Mesenchymal stem cell (in vitro differentiated cells and primary cell): ENCODE results near the gene OGN.

Experiments
- DNase-seq: peaks from one replicate; pipeline ENCODE4 v3.0.0-alpha.2; 2013
- H2AFZ ChIP-seq: one replicate; pipeline ENCODE4 v1.6.1; 2013; ENCODE audit warnings: low read depth, mild to moderate bottlenecking, control low read depth, inconsistent platforms, low read length, moderate library complexity
- H2AK5ac ChIP-seq: 2 replicates; pipeline ENCODE4 v1.6.1; 2013; ENCODE audit warnings: low read length, moderate library complexity, mild to moderate bottlenecking, inconsistent platforms; ENCODE audit not compliant: severe bottlenecking
- H2BK120ac ChIP-seq: one replicate; pipeline ENCODE4 v1.6.1; 2013; ENCODE audit warnings: low read depth, mild to moderate bottlenecking, inconsistent platforms, low read length, moderate library complexity
- H2BK12ac ChIP-seq, 2 experiments: one replicate each; pipeline ENCODE4 v1.6.1; 2013; ENCODE audit warnings: inconsistent platforms in 2 of 2, low read length in 2 of 2, mild to moderate bottlenecking in 2 of 2, moderate library complexity in 2 of 2, control low read depth in 1 of 2
- H2BK15ac ChIP-seq: one replicate; pipeline ENCODE4 v1.6.1; 2013; ENCODE audit warnings: mild to moderate bottlenecking, low read depth, inconsistent platforms; ENCODE audit not compliant: poor library complexity, severe bottlenecking
- H2BK5ac ChIP-seq: 2 replicates; pipeline ENCODE4 v1.6.1; 2013; ENCODE audit warnings: low read depth, mild to moderate bottlenecking, low read length, control low read depth, inconsistent platforms; ENCODE audit not compliant: poor library complexity, severe bottlenecking
- H3K14ac ChIP-seq, 2 experiments: one replicate each; pipeline ENCODE4 v1.6.1; 2013; ENCODE audit warnings: inconsistent platforms in 2 of 2, low read length in 2 of 2, control low read depth in 1 of 2, mild to moderate bottlenecking in 1 of 2, moderate library complexity in 1 of 2
- H3K18ac ChIP-seq, 2 experiments: one replicate each; pipeline ENCODE4 v1.6.1; 2013; ENCODE audit warnings: inconsistent platforms in 2 of 2, low read length in 2 of 2, control low read depth in 1 of 2, low read depth in 1 of 2, mild to moderate bottlenecking in 1 of 2
- H3K23ac ChIP-seq, 2 experiments: one replicate each; pipeline ENCODE4 v1.6.1; 2013; ENCODE audit warnings: inconsistent platforms in 2 of 2, low read length in 2 of 2, mild to moderate bottlenecking in 2 of 2, moderate library complexity in 2 of 2, control low read depth in 1 of 2
- H3K27ac ChIP-seq: 2 replicates; pipeline ENCODE4 v1.5.1; 2013; ENCODE audit warnings: mild to moderate bottlenecking, moderate library complexity, low read length, control low read depth, inconsistent platforms; ENCODE audit not compliant: poor library complexity, severe bottlenecking
- H3K27me3 ChIP-seq, 2 experiments: 2 replicates each; pipeline versions ENCODE4 v1.6.1 to v1.7.0; 2013; ENCODE audit warnings: low read length in 2 of 2, mild to moderate bottlenecking in 2 of 2, moderate library complexity in 2 of 2, control low read depth in 1 of 2, inconsistent platforms in 1 of 2; ENCODE audit not compliant: control insufficient read depth in 1 of 2, insufficient read depth in 1 of 2
- H3K36me3 ChIP-seq, 2 experiments: 2 replicates each; pipeline versions ENCODE4 v1.6.1 to v1.7.0; 2013; ENCODE audit warnings: low read length in 2 of 2, control low read depth in 1 of 2, inconsistent platforms in 1 of 2, low read depth in 1 of 2, mild to moderate bottlenecking in 1 of 2; ENCODE audit not compliant: insufficient read depth in 2 of 2, control insufficient read depth in 1 of 2
- H3K4ac ChIP-seq, 2 experiments: one replicate each; pipeline ENCODE4 v1.6.1; 2013; ENCODE audit warnings: inconsistent platforms in 2 of 2, low read length in 2 of 2, mild to moderate bottlenecking in 2 of 2, moderate library complexity in 2 of 2, control low read depth in 1 of 2, low read depth in 1 of 2
- H3K4me1 ChIP-seq: 2 replicates; pipeline ENCODE4 v1.6.1; 2013; ENCODE audit warnings: low read depth, low read length, control low read depth; ENCODE audit not compliant: control insufficient read depth, insufficient read depth
- H3K4me2 ChIP-seq: 2 replicates; pipeline ENCODE4 v1.6.1; 2013; ENCODE audit warnings: low read length, mild to moderate bottlenecking, inconsistent platforms; ENCODE audit not compliant: poor library complexity, severe bottlenecking
- H3K4me3 ChIP-seq, 2 experiments: 2 replicates each; pipeline versions ENCODE4 v1.5.1 to v1.7.0; 2013; ENCODE audit warnings: low read length in 2 of 2, mild to moderate bottlenecking in 2 of 2, control low read depth in 1 of 2, low read depth in 1 of 2; ENCODE audit not compliant: insufficient read depth in 1 of 2
- H3K79me1 ChIP-seq: replicated peaks from 2 replicates; pipeline ENCODE4 v1.6.1; 2013; ENCODE audit warnings: mild to moderate bottlenecking, control low read depth, low read length, inconsistent platforms; ENCODE audit not compliant: poor library complexity, severe bottlenecking
- H3K9ac ChIP-seq: 2 replicates; pipeline ENCODE4 v1.7.0; 2013; ENCODE audit warnings: mild to moderate bottlenecking, low read length, moderate library complexity
- H3K9me3 ChIP-seq: 2 replicates; pipeline ENCODE4 v1.7.0; 2013; ENCODE audit warnings: mild to moderate bottlenecking, low read length; ENCODE audit not compliant: control insufficient read depth
- H4K8ac ChIP-seq: one replicate; pipeline ENCODE4 v1.6.1; 2013; ENCODE audit warnings: inconsistent platforms, mild to moderate bottlenecking, low read length, moderate library complexity
- H4K91ac ChIP-seq: one replicate; pipeline ENCODE4 v1.6.1; 2013; ENCODE audit warnings: mild to moderate bottlenecking, low read length, inconsistent platforms
- WGBS: methylation state at CpG from one replicate; pipeline ENCODE4 v1.1.7; 2013; ENCODE audit warnings: mixed read lengths; 5-methylcytosine and 5-hydroxymethylcytosine counted together

Gene OGN

GRCh38 chr9:92350740-92351133 is 53.6 kb downstream of the OGN start:
- H3K4me3 ChIP-seq, result no peak overlapping the region
- no peak overlapping the region for H2BK12ac ChIP-seq
- no peaks in the 10 kb centered on the region for H3K79me1 ChIP-seq
- peaks cover 8% of the 10 kb centered on the region for H3K9me3 ChIP-seq
- peak overlapping the region; percentile 86 for H3K9ac ChIP-seq
- H4K8ac ChIP-seq, result no peak overlapping the region
- no peak overlapping the region for H3K4ac ChIP-seq
- no peak overlapping the region for H3K23ac ChIP-seq
- H3K36me3 ChIP-seq, result no peaks in the 10 kb centered on the region
- no peaks in the 10 kb centered on the region for H3K4me1 ChIP-seq
- no peak overlapping the region for H4K91ac ChIP-seq
- H2AK5ac ChIP-seq, result no peak overlapping the region
- no peak overlapping the region for H2BK120ac ChIP-seq
- no peak overlapping the region for H3K18ac ChIP-seq
- no peak overlapping the region for H3K27ac ChIP-seq
- H3K27me3 ChIP-seq, result no peaks in the 10 kb centered on the region
- H2AFZ ChIP-seq, result no peak overlapping the region
- no peak overlapping the region for H2BK5ac ChIP-seq
- no peak overlapping the region for H2BK15ac ChIP-seq
- no peak overlapping the region for H3K4me2 ChIP-seq
- DNase-seq, result no peak
- no peak overlapping the region for H3K14ac ChIP-seq

- Histone ChIP-seq H2BK15ac (no peak overlapping the region), H3K79me1 (no peaks in the 10 kb centered on the region), H3K27ac (no peak overlapping the region), H3K14ac (no peak overlapping the region), H4K91ac (no peak overlapping the region), H3K4me3 (peak overlapping the region in 1 of 2 experiments; percentile 36), H2BK12ac (no peak overlapping the region), H3K4ac (no peak overlapping the region), H2BK5ac (no peak overlapping the region), H3K27me3 (no peaks in the 10 kb centered on the region), H3K23ac (no peak overlapping the region), H2BK120ac (no peak overlapping the region), H4K8ac (no peak overlapping the region), H3K4me1 (no peaks in the 10 kb centered on the region), H3K9me3 (peaks cover 7% of the 10 kb centered on the region), H2AFZ (no peak overlapping the region), H3K9ac (peak overlapping the region; percentile 86), H3K4me2 (no peak overlapping the region), H2AK5ac (no peak overlapping the region), H3K36me3 (no peaks in the 10 kb centered on the region), H3K18ac (no peak overlapping the region)
- WGBS, result 100% methylated on average over 2 of the region's 7 CpGs
- DNase-seq, result no peak
Measured at GRCh38 chr9:92349771-92350739, 54.3 kb downstream of the OGN start.

- Histone ChIP-seq H3K4me2 (no peak overlapping the region), H3K27me3 (no peaks in the 10 kb centered on the region), H2BK15ac (no peak overlapping the region), H4K8ac (no peak overlapping the region), H3K27ac (no peak overlapping the region), H3K9me3 (no peaks in the 10 kb centered on the region), H3K79me1 (no peaks in the 10 kb centered on the region), H3K18ac (no peak overlapping the region), H3K36me3 (no peaks in the 10 kb centered on the region), H3K4ac (no peak overlapping the region), H3K4me1 (no peaks in the 10 kb centered on the region), H3K9ac (no peak overlapping the region), H3K14ac (no peak overlapping the region), H3K4me3 (no peak overlapping the region), H2AFZ (no peak overlapping the region), H2BK12ac (no peak overlapping the region), H4K91ac (no peak overlapping the region), H2BK5ac (no peak overlapping the region), H2AK5ac (no peak overlapping the region), H2BK120ac (no peak overlapping the region), H3K23ac (no peak overlapping the region)
- no peak for DNase-seq
Measured at GRCh38 chr9:92345582-92345981, 58.8 kb downstream of the OGN start.

GRCh38 chr9:92342825-92343488 is 61.4 kb downstream of the OGN start:
- Histone ChIP-seq H3K27ac (no peak overlapping the region), H3K18ac (no peak overlapping the region), H3K4me2 (no peak overlapping the region), H3K4ac (no peak overlapping the region), H3K9ac (peak overlapping the region; percentile 44), H2BK5ac (no peak overlapping the region), H3K23ac (no peak overlapping the region), H3K36me3 (peaks cover 0 to 12% of the 10 kb centered on the region in 2 experiments), H3K4me1 (no peaks in the 10 kb centered on the region), H2BK15ac (no peak overlapping the region), H4K91ac (no peak overlapping the region), H3K9me3 (no peaks in the 10 kb centered on the region), H3K27me3 (no peaks in the 10 kb centered on the region), H2BK120ac (no peak overlapping the region), H3K79me1 (no peaks in the 10 kb centered on the region), H3K14ac (no peak overlapping the region), H2AFZ (no peak overlapping the region), H2BK12ac (no peak overlapping the region), H4K8ac (no peak overlapping the region), H2AK5ac (no peak overlapping the region), H3K4me3 (no peak overlapping the region)
- no peak for DNase-seq
- no CpG with 5 or more reads among the region's 1 CpG for WGBS
